Esophagus squamous epithelium (tissue), 4 donors: ENCODE data around the gene DAAM1.

ENCODE experiments used
- CTCF ChIP-seq, 6 experiments: fragments of 450-650 bp in 4 of 6; fragments of 200-600 bp in 2 of 6; sonication (generic) in 2 of 6; IDR thresholded peaks; one replicate each; pipeline ENCODE4 v1.5.1; 2016 to 2019; ENCODE audit warnings: antibody characterized with exemption in 6 of 6, mild to moderate bottlenecking in 4 of 6, moderate library complexity in 4 of 6
- POLR2A ChIP-seq, 4 donors: fragments of 450-650 bp; IDR thresholded peaks; one replicate each; pipeline ENCODE4 v1.6.1; 2017; ENCODE audit warnings: antibody characterized with exemption in 4 of 4, mild to moderate bottlenecking in 4 of 4, moderate library complexity in 3 of 4

DNA sequence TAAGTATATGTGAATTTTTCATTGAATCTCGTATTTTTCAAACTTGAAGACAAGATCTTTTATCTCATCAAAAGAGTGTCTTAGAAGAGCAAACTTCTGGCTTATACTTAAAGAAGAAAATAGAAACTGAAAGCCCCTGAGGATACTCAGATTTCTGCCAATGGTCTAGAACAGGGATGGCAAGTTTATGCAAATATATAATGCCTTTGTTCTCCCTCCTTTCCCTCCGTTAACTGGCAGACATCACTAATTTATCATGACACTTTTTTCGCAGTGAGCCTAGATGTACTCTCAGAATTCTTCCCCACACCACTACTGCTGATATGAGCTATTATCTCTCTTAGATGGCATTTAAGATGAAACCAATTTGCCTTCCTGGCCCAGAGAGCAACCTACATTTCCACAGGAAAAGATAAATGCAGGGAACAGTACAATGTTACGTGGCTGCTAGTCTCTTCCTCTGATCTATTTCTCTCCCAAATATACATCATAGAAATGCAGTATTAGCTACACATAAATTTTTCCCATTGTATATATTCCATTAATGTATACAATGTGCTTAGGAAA lies 40.0 kb upstream of the DAAM1 start:
- TF ChIP-seq CTCF (IDR thresholded peaks at IDR 0.05) (no peak), POLR2A (IDR thresholded peaks at IDR 0.05) (no peak)
